Liver (tissue), 9 donors: Measurements from ENCODE around the gene KDM2B. TPM values are rescaled to one million over a fixed set of nuclear protein-coding genes. Genes with fewer than 3 reads are reported as not detected.

Experiments
- DNase-seq: peaks from one replicate; pipeline ENCODE4 v3.0.0-alpha.2; 2017; ENCODE audit warnings: low spot score
- H3K27ac ChIP-seq, 2 donors: one replicate each; pipeline ENCODE4 v1.7.0; 2013; ENCODE audit warnings: inconsistent platforms in 2 of 2, low read length in 2 of 2, control low read depth in 1 of 2, low read depth in 1 of 2, mild to moderate bottlenecking in 1 of 2
- H3K27me3 ChIP-seq, 4 donors: one replicate each; pipeline versions ENCODE4 v1.6.1 to v1.7.0; 2013; ENCODE audit warnings: low read length in 3 of 4, inconsistent platforms in 1 of 4, mild to moderate bottlenecking in 1 of 4, moderate library complexity in 1 of 4; ENCODE audit not compliant: control insufficient read depth in 4 of 4, insufficient read depth in 4 of 4
- H3K36me3 ChIP-seq, 4 donors: one replicate each; pipeline versions ENCODE4 v1.6.1 to v1.7.0; 2013; ENCODE audit warnings: low read length in 3 of 4, mild to moderate bottlenecking in 3 of 4, low read depth in 1 of 4, moderate library complexity in 1 of 4; ENCODE audit not compliant: control insufficient read depth in 4 of 4, insufficient read depth in 3 of 4
- H3K4me1 ChIP-seq, 4 donors: one replicate each; pipeline versions ENCODE4 v1.6.1 to v1.7.0; 2013; ENCODE audit warnings: low read length in 3 of 4, mild to moderate bottlenecking in 3 of 4, moderate library complexity in 1 of 4; ENCODE audit not compliant: control insufficient read depth in 4 of 4, insufficient read depth in 4 of 4
- H3K4me3 ChIP-seq, 3 donors: one replicate each; pipeline versions ENCODE4 v1.6.1 to v1.7.0; 2013; ENCODE audit warnings: low read length in 3 of 3, control low read depth in 1 of 3, low read depth in 1 of 3, mild to moderate bottlenecking in 1 of 3
- H3K9ac ChIP-seq, 2 donors: one replicate each; pipeline ENCODE4 v1.7.0; 2013; ENCODE audit warnings: low read length in 2 of 2, mild to moderate bottlenecking in 2 of 2, moderate library complexity in 2 of 2, control low read depth in 1 of 2, low read depth in 1 of 2
- H3K9me3 ChIP-seq, 4 donors: one replicate each; pipeline versions ENCODE4 v1.6.1 to v1.7.0; 2013; ENCODE audit warnings: low read length in 3 of 4; ENCODE audit not compliant: control insufficient read depth in 4 of 4
- ATF3 ChIP-seq: IDR thresholded peaks from 2 replicates; pipeline ENCODE4 v1.6.1; 2016; ENCODE audit warnings: antibody characterized with exemption
- EGR1 ChIP-seq, 2 donors: IDR thresholded peaks; 2 replicates each; pipeline ENCODE4 v1.6.1; 2016 to 2018; ENCODE audit warnings: antibody characterized with exemption in 2 of 2, low read depth in 2 of 2
- GABPA ChIP-seq, 2 donors: IDR thresholded peaks in 1 of 2; conservative IDR thresholded peaks in 1 of 2; 2 replicates each; pipeline ENCODE4 v1.6.1; 2016; ENCODE audit warnings: antibody characterized with exemption in 2 of 2, mild to moderate bottlenecking in 1 of 2, moderate library complexity in 1 of 2
- HNF4A ChIP-seq, 2 donors: conservative IDR thresholded peaks; 2 replicates each; pipeline ENCODE4 v1.6.1; 2016; ENCODE audit warnings: antibody characterized with exemption in 2 of 2, mild to moderate bottlenecking in 2 of 2
- HNF4G ChIP-seq: IDR thresholded peaks from 2 replicates; pipeline ENCODE4 v1.6.1; 2016; ENCODE audit warnings: antibody characterized with exemption
- JUND ChIP-seq, 2 donors: IDR thresholded peaks; 2 replicates each; pipeline ENCODE4 v1.6.1; 2016; ENCODE audit warnings: antibody characterized with exemption in 2 of 2
- MAX ChIP-seq: IDR thresholded peaks from 2 replicates; pipeline ENCODE4 v1.6.1; 2016; ENCODE audit warnings: antibody characterized with exemption
- NR2F2 ChIP-seq: IDR thresholded peaks from 2 replicates; pipeline ENCODE4 v1.6.1; 2016; ENCODE audit warnings: antibody characterized with exemption
- SP1 ChIP-seq: IDR thresholded peaks from 2 replicates; pipeline ENCODE4 v1.6.1; 2018; ENCODE audit warnings: antibody characterized with exemption, mild to moderate bottlenecking
- TAF1 ChIP-seq: conservative IDR thresholded peaks from 2 replicates; pipeline ENCODE4 v1.6.1; 2016; ENCODE audit warnings: antibody characterized with exemption, mild to moderate bottlenecking
- YY1 ChIP-seq: IDR thresholded peaks from 2 replicates; pipeline ENCODE4 v1.6.1; 2016; ENCODE audit warnings: antibody characterized with exemption, mild to moderate bottlenecking
- WGBS: extraction: QIAGEN DNeasy Blood & Tissue Kit; methylation state at CpG from one replicate; pipeline ENCODE4 v1.1.7; 2013; 5-methylcytosine and 5-hydroxymethylcytosine counted together
- polyA plus RNA-seq, 2 donors: library from polyadenylated mRNA; stranded (reverse) in 1 of 2; unstranded in 1 of 2; fragments of 200-250 nt in 1 of 2; fragments of >200 nt in 1 of 2; fragmentation: Nextera tagmentation in 1 of 2; extraction: Ambion mirVana in 1 of 2; gene quantifications; one replicate each; pipeline versions ENCODE4 v1.2.1 to v1.2.3, GENCODE V29; 2013 to 2015
- total RNA-seq, 2 donors: library from RNA; depleted of rRNA; stranded (reverse); fragments of >200 nt; gene quantifications; one replicate each; pipeline ENCODE4 v1.2.3, GENCODE V29; 2014
- TF ChIP-seq, protein P1 (sequence below): fragments of 150-350 bp; IDR thresholded peaks from 2 replicates; pipeline ENCODE4 v1.5.1; 2017; ENCODE audit warnings: improper control_type of control experiment, low read depth, low read length; ENCODE audit not compliant: missing input control
- TF ChIP-seq, protein P2 (sequence below): IDR thresholded peaks from 2 replicates; pipeline ENCODE4 v1.6.1; 2016; ENCODE audit warnings: antibody characterized with exemption
- donor health status: healthy.
- donor health status: healthy.
- donor health status: healthy.
- donor health status: healthy.
- donor health status: healthy.

KDM2B gene
- total and polyA plus RNA-seq, 4 donors = 7.0 to 34.2 (median 10.6) TPM

GRCh38 chr12:121574025-121574424 is 6.8 kb downstream of the KDM2B start:
- H3K36me3 ChIP-seq = peaks cover 0 to 9% (median 1%) of the 10 kb centered on the region in 4 donors

DNA sequence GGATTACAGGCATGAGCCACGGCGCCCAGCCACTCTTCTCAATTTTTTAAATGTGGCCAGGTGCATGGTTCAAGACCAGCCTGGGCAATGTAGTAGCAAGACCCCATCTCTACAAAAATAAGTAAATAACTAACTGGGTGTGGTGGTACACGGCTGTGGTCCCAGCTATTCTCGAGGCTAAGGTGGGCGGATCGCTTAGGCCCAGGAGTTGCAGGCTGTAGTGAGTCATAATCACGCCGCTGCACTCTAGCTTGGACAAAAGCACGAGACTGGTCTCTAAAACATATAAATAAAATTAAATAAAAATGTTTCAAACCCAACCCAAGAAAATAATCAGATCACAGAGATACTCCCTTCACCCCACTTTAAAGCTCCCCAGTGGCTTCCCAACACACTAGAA is 8.9 kb downstream of the KDM2B start:
- 99% methylated on average over 9 of the region's 9 CpGs for WGBS
- Histone ChIP-seq H3K9me3 (no peaks in the 10 kb centered on the region), H3K4me1 (no peaks in the 10 kb centered on the region), H3K9ac (no peak overlapping the region), H3K36me3 (peaks cover 0 to 9% (median 1%) of the 10 kb centered on the region in 4 donors), H3K4me3 (no peak overlapping the region), H3K27me3 (no peaks in the 10 kb centered on the region), H3K27ac (no peak overlapping the region)
- no peak for DNase-seq
- TF ChIP-seq HNF4G = no peak

More at GRCh38 chr12:121574025-121574424, 6.8 kb downstream of the KDM2B start:
- Histone ChIP-seq H3K27me3 (no peaks in the 10 kb centered on the region), H3K9ac (no peak overlapping the region), H3K4me1 (peaks cover 0 to 12% (median 3%) of the 10 kb centered on the region in 4 donors), H3K27ac (no peak overlapping the region), H3K4me3 (no peak overlapping the region), H3K9me3 (no peaks in the 10 kb centered on the region)
- 82% methylated on average over 11 of the region's 11 CpGs for WGBS
- no peak for DNase-seq
- TF ChIP-seq NR2F2 (no peak), SP1 (no peak), MAX (no peak), YY1 (no peak), JUND (IDR thresholded peaks at IDR 0.05) (no peak), HNF4G (no peak)
- TF ChIP-seq, protein P1, sequence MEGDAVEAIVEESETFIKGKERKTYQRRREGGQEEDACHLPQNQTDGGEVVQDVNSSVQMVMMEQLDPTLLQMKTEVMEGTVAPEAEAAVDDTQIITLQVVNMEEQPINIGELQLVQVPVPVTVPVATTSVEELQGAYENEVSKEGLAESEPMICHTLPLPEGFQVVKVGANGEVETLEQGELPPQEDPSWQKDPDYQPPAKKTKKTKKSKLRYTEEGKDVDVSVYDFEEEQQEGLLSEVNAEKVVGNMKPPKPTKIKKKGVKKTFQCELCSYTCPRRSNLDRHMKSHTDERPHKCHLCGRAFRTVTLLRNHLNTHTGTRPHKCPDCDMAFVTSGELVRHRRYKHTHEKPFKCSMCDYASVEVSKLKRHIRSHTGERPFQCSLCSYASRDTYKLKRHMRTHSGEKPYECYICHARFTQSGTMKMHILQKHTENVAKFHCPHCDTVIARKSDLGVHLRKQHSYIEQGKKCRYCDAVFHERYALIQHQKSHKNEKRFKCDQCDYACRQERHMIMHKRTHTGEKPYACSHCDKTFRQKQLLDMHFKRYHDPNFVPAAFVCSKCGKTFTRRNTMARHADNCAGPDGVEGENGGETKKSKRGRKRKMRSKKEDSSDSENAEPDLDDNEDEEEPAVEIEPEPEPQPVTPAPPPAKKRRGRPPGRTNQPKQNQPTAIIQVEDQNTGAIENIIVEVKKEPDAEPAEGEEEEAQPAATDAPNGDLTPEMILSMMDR = no peak
- TF ChIP-seq, protein P2, sequence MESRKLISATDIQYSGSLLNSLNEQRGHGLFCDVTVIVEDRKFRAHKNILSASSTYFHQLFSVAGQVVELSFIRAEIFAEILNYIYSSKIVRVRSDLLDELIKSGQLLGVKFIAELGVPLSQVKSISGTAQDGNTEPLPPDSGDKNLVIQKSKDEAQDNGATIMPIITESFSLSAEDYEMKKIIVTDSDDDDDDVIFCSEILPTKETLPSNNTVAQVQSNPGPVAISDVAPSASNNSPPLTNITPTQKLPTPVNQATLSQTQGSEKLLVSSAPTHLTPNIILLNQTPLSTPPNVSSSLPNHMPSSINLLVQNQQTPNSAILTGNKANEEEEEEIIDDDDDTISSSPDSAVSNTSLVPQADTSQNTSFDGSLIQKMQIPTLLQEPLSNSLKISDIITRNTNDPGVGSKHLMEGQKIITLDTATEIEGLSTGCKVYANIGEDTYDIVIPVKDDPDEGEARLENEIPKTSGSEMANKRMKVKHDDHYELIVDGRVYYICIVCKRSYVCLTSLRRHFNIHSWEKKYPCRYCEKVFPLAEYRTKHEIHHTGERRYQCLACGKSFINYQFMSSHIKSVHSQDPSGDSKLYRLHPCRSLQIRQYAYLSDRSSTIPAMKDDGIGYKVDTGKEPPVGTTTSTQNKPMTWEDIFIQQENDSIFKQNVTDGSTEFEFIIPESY = no peak

- no peak for TF ChIP-seq GABPA (IDR thresholded peaks at IDR 0.05 in 1 of 2, conservative IDR thresholded peaks at IDR 0.05 in 1 of 2)
- TF ChIP-seq TAF1 = no peak
- TF ChIP-seq EGR1 (IDR thresholded peaks at IDR 0.05; ENCODE audit: low read depth in 2 of 2) = no peak
- TF ChIP-seq HNF4A (conservative IDR thresholded peaks at IDR 0.05) = no peak
- no peak for TF ChIP-seq ATF3
- TF ChIP-seq, protein P2 = no peak
- TF ChIP-seq NR2F2 = no peak
- no peak for TF ChIP-seq SP1
- Histone ChIP-seq H3K9ac (no peak overlapping the region), H3K27me3 (no peaks in the 10 kb centered on the region), H3K4me3 (no peak overlapping the region), H3K9me3 (no peaks in the 10 kb centered on the region), H3K4me1 (no peaks in the 10 kb centered on the region), H3K36me3 (peaks cover 0 to 9% (median 1%) of the 10 kb centered on the region in 4 donors), H3K27ac (no peak overlapping the region)
- DNase-seq = no peak
- WGBS = 93% methylated on average over 5 of the region's 5 CpGs
Observed at GRCh38 chr12:121570467-121571283, 10.1 kb downstream of the KDM2B start.
